ENCODE measurements around the gene FSTL4. TPM values are rescaled to one million over a fixed set of nuclear protein-coding genes. Genes with fewer than 3 reads are reported as not detected.

The FSTL4 gene
- total and polyA plus RNA-seq, 4 donors, result 0.02 to 0.18 TPM; not detected in 2

GRCh38 chr5:133285583-133286021 is 326.7 kb downstream of the FSTL4 start:
- TF ChIP-seq, protein P1, sequence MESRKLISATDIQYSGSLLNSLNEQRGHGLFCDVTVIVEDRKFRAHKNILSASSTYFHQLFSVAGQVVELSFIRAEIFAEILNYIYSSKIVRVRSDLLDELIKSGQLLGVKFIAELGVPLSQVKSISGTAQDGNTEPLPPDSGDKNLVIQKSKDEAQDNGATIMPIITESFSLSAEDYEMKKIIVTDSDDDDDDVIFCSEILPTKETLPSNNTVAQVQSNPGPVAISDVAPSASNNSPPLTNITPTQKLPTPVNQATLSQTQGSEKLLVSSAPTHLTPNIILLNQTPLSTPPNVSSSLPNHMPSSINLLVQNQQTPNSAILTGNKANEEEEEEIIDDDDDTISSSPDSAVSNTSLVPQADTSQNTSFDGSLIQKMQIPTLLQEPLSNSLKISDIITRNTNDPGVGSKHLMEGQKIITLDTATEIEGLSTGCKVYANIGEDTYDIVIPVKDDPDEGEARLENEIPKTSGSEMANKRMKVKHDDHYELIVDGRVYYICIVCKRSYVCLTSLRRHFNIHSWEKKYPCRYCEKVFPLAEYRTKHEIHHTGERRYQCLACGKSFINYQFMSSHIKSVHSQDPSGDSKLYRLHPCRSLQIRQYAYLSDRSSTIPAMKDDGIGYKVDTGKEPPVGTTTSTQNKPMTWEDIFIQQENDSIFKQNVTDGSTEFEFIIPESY (IDR thresholded peaks at IDR 0.05), result no peak
- TF ChIP-seq RXRA (IDR thresholded peaks at IDR 0.05), result peak; percentile 49 to 75
- peak in 1 of 2 donors; percentile 40 for TF ChIP-seq RAD21 (IDR thresholded peaks at IDR 0.05)
- TF ChIP-seq HNF4A (conservative IDR thresholded peaks at IDR 0.05), result peak; percentile 82 to 89
- TF ChIP-seq HNF4G (IDR thresholded peaks at IDR 0.05), result peak; percentile 43
- peak; percentile 28 for TF ChIP-seq YY1 (IDR thresholded peaks at IDR 0.05)
- peak; percentile 60 for TF ChIP-seq SP1 (IDR thresholded peaks at IDR 0.05)
- no peak for TF ChIP-seq TAF1 (conservative IDR thresholded peaks at IDR 0.05)
- peak in 1 of 2 donors; percentile 16 for TF ChIP-seq JUND (IDR thresholded peaks at IDR 0.05)
- H3K9ac ChIP-seq (ENCODE audit: low read depth in 1 of 2, low read length in 2 of 2), result no peak overlapping the region
- peaks cover 0 to 8% (median 2%) of the 10 kb centered on the region in 4 donors for H3K4me1 ChIP-seq (ENCODE audit: control insufficient read depth in 4 of 4, insufficient read depth in 4 of 4, low read length in 3 of 4)
- WGBS, result 44% methylated on average over 7 of the region's 7 CpGs
- H3K36me3 ChIP-seq (ENCODE audit: control insufficient read depth in 4 of 4, insufficient read depth in 3 of 4, low read depth in 1 of 4, low read length in 3 of 4), result no peaks in the 10 kb centered on the region
- no peaks in the 10 kb centered on the region for H3K27me3 ChIP-seq (ENCODE audit: control insufficient read depth in 4 of 4, insufficient read depth in 4 of 4, low read length in 3 of 4)
- H3K4me3 ChIP-seq (ENCODE audit: low read depth in 1 of 3, low read length in 3 of 3), result no peak overlapping the region
- no peak for DNase-seq (ENCODE audit: low spot score)
- H3K9me3 ChIP-seq (ENCODE audit: control insufficient read depth in 4 of 4, low read length in 3 of 4), result no peaks in the 10 kb centered on the region
- no peak overlapping the region for H3K27ac ChIP-seq (ENCODE audit: low read depth in 1 of 2, low read length in 2 of 2)

DNA sequence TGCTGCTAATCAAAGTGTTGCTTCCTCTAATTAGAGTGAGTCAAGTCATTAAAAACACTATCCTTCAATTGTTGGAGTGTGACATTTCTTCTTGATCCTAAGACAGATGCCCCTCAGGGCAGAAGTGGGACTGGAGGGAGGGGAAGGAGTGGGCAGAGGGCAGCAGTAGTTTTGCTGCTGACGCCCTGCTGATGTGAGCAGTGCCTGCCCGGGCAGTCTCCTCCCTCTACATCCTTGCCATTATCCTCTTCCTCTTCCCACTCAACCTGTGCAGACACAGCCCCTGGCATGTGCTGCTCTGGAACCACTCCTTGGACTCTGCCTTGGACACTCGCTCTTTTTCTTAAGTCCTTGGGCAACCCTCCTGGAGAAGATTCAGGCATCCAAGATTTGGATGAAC is 328.0 kb downstream of the FSTL4 start:
- 93% methylated on average over 3 of the region's 3 CpGs for WGBS
- Histone ChIP-seq H3K4me3 (ENCODE audit: low read depth in 1 of 3, low read length in 3 of 3) (no peak overlapping the region), H3K36me3 (ENCODE audit: control insufficient read depth in 4 of 4, insufficient read depth in 3 of 4, low read depth in 1 of 4, low read length in 3 of 4) (no peaks in the 10 kb centered on the region)

More for the DNA sequence above, 328.0 kb downstream of the FSTL4 start:
- H3K27ac ChIP-seq (ENCODE audit: low read depth in 1 of 2, low read length in 2 of 2), result no peak overlapping the region
- H3K9ac ChIP-seq (ENCODE audit: low read depth in 1 of 2, low read length in 2 of 2), result no peak overlapping the region
- no peaks in the 10 kb centered on the region for H3K27me3 ChIP-seq (ENCODE audit: control insufficient read depth in 4 of 4, insufficient read depth in 4 of 4, low read length in 3 of 4)
- TF ChIP-seq GABPA (IDR thresholded peaks at IDR 0.05 in 1 of 2, conservative IDR thresholded peaks at IDR 0.05 in 1 of 2), result no peak
- TF ChIP-seq, protein P2, sequence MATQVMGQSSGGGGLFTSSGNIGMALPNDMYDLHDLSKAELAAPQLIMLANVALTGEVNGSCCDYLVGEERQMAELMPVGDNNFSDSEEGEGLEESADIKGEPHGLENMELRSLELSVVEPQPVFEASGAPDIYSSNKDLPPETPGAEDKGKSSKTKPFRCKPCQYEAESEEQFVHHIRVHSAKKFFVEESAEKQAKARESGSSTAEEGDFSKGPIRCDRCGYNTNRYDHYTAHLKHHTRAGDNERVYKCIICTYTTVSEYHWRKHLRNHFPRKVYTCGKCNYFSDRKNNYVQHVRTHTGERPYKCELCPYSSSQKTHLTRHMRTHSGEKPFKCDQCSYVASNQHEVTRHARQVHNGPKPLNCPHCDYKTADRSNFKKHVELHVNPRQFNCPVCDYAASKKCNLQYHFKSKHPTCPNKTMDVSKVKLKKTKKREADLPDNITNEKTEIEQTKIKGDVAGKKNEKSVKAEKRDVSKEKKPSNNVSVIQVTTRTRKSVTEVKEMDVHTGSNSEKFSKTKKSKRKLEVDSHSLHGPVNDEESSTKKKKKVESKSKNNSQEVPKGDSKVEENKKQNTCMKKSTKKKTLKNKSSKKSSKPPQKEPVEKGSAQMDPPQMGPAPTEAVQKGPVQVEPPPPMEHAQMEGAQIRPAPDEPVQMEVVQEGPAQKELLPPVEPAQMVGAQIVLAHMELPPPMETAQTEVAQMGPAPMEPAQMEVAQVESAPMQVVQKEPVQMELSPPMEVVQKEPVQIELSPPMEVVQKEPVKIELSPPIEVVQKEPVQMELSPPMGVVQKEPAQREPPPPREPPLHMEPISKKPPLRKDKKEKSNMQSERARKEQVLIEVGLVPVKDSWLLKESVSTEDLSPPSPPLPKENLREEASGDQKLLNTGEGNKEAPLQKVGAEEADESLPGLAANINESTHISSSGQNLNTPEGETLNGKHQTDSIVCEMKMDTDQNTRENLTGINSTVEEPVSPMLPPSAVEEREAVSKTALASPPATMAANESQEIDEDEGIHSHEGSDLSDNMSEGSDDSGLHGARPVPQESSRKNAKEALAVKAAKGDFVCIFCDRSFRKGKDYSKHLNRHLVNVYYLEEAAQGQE (IDR thresholded peaks at IDR 0.05), result no peak
- TF ChIP-seq CTCF (IDR thresholded peaks at IDR 0.05; ENCODE audit: low read depth, low read length, missing input control), result no peak
- no peak for TF ChIP-seq YY1 (IDR thresholded peaks at IDR 0.05)
- TF ChIP-seq RAD21 (IDR thresholded peaks at IDR 0.05), result no peak
- TF ChIP-seq NR2F2 (IDR thresholded peaks at IDR 0.05), result no peak
- TF ChIP-seq, protein P3, sequence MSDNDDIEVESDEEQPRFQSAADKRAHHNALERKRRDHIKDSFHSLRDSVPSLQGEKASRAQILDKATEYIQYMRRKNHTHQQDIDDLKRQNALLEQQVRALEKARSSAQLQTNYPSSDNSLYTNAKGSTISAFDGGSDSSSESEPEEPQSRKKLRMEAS (IDR thresholded peaks at IDR 0.05), result no peak
- no peak for TF ChIP-seq EGR1 (IDR thresholded peaks at IDR 0.05; ENCODE audit: low read depth in 2 of 2)
- TF ChIP-seq, protein P1 (IDR thresholded peaks at IDR 0.05), result no peak
- no peak for TF ChIP-seq SP1 (IDR thresholded peaks at IDR 0.05)
- peaks cover 0 to 8% (median 2%) of the 10 kb centered on the region in 4 donors for H3K4me1 ChIP-seq (ENCODE audit: control insufficient read depth in 4 of 4, insufficient read depth in 4 of 4, low read length in 3 of 4)
- DNase-seq (ENCODE audit: low spot score), result no peak
- no peaks in the 10 kb centered on the region for H3K9me3 ChIP-seq (ENCODE audit: control insufficient read depth in 4 of 4, low read length in 3 of 4)

All from liver (tissue), 9 donors.